Astrocyte of the spinal cord (primary cell): ENCODE measurements around the gene DOCK11.

Source experiments
- DNase-seq: peaks from one replicate; pipeline ENCODE4 v3.0.0; 2011; ENCODE audit warnings: low read depth, low spot score
- H3K4me3 ChIP-seq: 2 replicates; pipeline ENCODE4 v1.5.1; 2011; ENCODE audit warnings: low read depth, mild to moderate bottlenecking, low read length, moderate library complexity
- in situ Hi-C: cut with HindIII; loops from 2 replicates; pipeline ENCODE4 v1.10.0; 2017; ENCODE audit warnings: low sequenced_read_pairs
- TF ChIP-seq, protein P1 (sequence below): IDR thresholded peaks from 2 replicates; pipeline ENCODE4 v1.5.1; 2012; ENCODE audit warnings: low read depth, mild to moderate bottlenecking, low read length, inconsistent platforms

The DOCK11 gene

DNA sequence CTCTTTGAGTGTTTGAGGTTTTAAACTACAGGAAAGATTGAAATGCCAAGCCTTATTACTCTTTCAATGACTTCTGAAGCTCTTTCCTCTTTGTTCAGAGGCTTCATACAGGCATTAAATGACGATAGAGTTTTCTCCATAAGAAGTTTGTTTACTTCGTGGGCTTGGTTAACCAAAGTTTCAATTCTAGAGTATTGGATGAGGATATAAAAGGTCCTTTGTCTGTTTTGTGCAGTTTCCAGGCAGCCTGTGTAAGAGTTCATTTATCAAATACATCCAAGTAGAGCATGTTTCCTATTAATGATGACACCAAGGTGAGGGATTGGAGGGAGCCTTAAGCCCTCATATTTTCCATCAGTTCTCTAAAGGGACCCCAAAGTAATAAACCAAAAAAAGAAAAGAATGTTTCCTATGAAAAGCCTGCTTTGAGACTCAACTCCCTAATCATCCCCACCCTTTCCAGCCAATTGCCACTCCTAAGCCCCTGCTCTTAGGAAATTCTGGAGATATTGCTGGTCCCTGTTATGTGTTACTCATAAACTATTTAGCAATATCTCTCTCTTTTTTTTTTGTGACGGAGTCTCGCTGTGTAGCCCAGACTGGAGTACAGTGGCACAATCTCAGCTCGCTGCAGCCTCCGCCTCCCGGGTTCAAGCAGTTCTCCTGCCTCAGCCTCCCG lies 125.6 kb downstream of the DOCK11 start:
- TF ChIP-seq, protein P1, sequence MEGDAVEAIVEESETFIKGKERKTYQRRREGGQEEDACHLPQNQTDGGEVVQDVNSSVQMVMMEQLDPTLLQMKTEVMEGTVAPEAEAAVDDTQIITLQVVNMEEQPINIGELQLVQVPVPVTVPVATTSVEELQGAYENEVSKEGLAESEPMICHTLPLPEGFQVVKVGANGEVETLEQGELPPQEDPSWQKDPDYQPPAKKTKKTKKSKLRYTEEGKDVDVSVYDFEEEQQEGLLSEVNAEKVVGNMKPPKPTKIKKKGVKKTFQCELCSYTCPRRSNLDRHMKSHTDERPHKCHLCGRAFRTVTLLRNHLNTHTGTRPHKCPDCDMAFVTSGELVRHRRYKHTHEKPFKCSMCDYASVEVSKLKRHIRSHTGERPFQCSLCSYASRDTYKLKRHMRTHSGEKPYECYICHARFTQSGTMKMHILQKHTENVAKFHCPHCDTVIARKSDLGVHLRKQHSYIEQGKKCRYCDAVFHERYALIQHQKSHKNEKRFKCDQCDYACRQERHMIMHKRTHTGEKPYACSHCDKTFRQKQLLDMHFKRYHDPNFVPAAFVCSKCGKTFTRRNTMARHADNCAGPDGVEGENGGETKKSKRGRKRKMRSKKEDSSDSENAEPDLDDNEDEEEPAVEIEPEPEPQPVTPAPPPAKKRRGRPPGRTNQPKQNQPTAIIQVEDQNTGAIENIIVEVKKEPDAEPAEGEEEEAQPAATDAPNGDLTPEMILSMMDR = no peak
- no peak for DNase-seq
- in situ Hi-C loops = no loop called here
- H3K4me3 ChIP-seq = no peak overlapping the region

DNA sequence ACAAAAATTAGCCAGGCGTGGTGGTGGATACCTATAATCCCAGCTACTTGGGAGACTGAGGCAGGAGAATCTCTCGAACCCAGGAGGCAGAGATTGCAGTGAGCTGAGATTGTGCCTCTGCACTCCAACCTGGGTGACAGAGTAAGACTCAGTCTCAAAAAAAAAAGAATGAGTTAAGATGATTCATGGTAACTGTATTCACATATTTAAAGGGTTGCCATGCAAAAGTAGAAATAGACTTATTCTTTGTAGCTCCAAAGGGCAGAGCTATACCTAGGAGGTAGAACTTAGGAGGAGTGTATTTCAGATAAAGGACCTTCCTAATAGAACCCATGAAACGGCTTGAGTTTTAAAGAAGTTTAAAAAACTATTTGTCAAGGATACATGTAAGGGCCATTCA lies 127.4 kb downstream of the DOCK11 start:
- in situ Hi-C loops = no loop called here
- TF ChIP-seq, protein P1 = no peak
- no peak overlapping the region for H3K4me3 ChIP-seq
- DNase-seq = no peak

DNA sequence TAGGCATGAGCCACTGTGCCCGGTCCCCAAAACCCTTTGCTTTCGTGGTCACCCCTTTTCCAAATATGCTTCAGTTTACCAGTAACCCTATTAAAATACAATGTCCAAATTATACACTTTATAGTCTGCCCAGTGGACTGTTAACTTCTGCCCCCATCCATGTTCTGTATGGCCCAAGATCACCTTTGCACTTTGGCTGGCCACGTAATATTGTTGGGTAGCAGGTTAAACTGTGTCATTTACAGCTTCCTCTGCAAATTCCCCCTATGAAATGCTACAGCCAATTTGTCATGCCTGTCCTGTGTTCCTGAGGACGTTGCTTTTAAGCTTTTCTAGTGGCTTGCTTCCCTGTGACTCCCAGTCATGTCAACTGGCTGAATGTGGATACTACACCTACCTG lies 130.7 kb downstream of the DOCK11 start:
- H3K4me3 ChIP-seq = no peak overlapping the region
- DNase-seq = no peak
- in situ Hi-C loops = no loop called here
- TF ChIP-seq, protein P1 = no peak

DNA sequence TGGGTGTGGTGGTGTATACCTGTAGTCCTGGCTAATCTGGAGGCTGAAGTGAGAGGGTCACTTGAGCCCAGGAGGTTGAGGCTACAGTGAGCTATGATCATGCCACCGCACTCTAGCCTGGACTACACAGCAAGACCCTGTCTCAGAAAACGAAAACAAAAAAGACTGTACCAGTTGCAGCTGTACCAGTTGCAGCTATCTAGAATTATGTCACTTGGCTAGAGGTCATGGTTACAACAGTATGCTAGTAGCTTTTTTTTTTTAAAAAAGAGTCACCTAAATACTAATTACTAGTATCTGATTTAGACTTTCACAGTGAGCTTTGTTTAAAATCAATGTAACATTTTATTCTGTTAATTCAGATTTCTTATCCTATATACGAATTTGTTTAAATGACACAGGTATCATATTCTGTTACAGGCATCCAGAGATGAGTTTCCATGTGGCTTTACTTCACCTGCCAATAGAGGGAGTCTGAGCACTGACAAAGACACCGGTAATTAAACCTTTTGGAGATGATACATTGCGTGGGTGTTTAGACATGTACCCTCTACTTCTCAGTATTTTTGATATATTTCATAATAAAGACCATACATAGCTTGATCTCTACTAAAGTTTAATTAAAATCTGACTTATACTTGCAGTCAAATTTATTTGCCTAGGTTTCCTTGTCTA lies 131.6 kb downstream of the DOCK11 start:
- TF ChIP-seq, protein P1 = peak; percentile 40
- no peak for DNase-seq
- in situ Hi-C loops = no loop called here
- no peak overlapping the region for H3K4me3 ChIP-seq

DNA sequence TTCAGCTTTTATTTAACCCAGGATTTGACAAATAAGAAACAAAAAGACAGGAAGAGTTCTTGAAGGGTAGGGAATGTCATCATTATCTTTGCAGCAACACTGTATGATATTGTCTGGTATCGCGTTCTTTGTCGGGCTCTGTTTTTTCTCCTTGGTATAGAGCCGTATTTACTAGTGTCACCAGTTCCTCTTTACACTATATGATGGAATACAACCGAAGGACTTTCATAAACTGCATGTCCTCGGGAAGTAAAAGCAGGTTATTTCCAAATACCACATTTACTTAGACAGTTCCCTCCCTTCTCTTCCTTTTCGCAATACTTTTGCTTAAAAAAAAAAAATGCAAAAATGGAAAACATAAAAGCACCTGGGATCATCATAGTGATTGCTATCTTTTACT lies 135.2 kb downstream of the DOCK11 start:
- TF ChIP-seq, protein P1 = no peak
- no peak overlapping the region for H3K4me3 ChIP-seq
- in situ Hi-C loops = no loop called here
- DNase-seq = no peak

DNA sequence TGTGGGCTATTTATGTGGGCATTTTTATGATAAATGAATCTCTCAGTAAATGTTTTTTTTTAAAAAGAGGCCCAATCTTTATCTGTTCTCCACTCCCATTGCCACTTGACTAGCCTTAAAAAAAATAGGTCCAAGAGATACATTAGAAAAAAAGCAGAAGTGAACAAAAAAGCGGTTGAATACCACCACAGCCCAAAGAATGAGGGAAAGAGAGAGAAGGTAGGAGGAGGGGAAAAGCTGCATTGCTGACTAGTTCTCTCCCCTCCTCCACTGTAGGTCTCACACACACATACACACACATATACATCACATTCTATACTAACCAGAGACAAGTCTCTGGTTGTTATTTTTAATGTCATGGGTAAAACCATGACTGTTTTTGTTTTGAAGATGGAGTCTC lies 136.0 kb downstream of the DOCK11 start:
- no peak overlapping the region for H3K4me3 ChIP-seq
- in situ Hi-C loops = no loop called here
- no peak for DNase-seq
- TF ChIP-seq, protein P1 = no peak
